GM04503 (cell line): Measurements from ENCODE around the gene SAMD9.
A peak's percentile ranks its signal among the peaks of the same experiment; 100 is the strongest.
"Not testable (repeated sequence)": the region's sequence is repeated elsewhere in the genome, so short reads cannot be mapped to it uniquely, and the experiment has no call there.

Experiments used
- DNase-seq: peaks from one replicate; pipeline ENCODE4 v3.0.0-alpha.2; 2012; ENCODE audit warnings: low read depth

Gene SAMD9

GRCh38 chr7:93120592-93121549 is 3.1 kb upstream of the SAMD9 start:
- no peak for DNase-seq

DNA sequence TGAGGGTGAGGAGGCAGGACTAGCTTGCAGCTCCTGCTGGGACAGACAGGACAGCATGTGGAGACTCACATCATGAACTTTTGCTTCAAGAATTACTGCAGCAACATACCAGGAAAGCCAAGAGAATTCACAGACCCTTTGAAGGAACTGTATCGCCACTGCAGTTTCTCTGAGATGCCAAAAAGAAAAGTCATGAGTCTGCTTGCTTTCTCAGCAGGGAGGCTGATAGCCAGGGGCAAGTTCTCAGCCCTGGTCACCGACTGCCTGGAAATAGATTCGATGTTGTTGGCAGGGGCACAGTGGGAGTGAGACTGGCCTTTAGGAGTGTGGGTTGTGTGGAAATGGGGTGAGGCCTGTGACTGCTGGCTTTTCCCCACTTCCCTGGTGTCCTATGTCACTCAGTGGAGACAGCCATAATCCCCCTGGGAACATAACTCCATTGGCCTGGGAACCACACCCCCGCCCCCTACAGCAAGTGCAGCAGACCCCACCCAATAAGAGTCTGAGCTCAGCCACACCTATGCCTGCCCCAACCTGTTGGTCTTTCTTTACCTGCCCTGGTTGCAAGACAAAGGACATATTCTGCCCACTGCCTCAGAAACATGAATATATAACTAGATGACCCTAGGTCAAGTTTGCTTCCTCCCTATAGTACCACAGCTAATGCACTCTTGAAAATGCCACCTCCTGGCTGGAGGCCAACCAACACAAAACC is 1.6 kb upstream of the SAMD9 start:
- DNase-seq: no peak

DNA sequence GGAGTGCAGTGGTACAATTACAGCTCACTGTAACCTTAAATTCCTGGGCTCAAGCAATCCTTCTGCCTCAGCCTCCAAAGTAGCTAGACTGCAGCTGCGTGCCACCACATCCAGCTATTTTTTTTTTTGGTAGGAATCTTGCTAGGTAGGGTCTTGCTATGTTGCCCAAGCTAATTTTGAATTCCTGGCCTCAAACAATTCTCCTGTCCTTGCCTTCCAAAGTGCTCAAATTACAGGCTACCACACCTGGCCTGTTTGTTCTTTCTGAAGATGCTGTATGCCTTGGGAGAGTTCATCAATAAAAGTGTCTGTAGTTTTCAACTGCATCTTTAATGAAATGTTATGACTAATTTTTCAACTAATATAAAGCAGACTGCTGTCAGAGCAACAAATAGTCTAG is 452 bp downstream of the SAMD9 start:
- DNase-seq: no peak

GRCh38 chr7:93115796-93116195 is 2.0 kb downstream of the SAMD9 start:
- peak; percentile 56 for DNase-seq

GRCh38 chr7:93108003-93108402 is 9.8 kb downstream of the SAMD9 start:
- DNase-seq: no peak

- no peak for DNase-seq
These were observed 20.4 kb downstream of the SAMD9 start for GRCh38 chr7:93097388-93097787.

- DNase-seq: peak; percentile 20
These were observed 24.9 kb downstream of the SAMD9 start for GRCh38 chr7:93092757-93093370.

GRCh38 chr7:93073357-93073756 is 44.4 kb downstream of the SAMD9 start:
- DNase-seq: not testable (repeated sequence)

GRCh38 chr7:93062599-93062998 is 55.2 kb downstream of the SAMD9 start:
- no peak for DNase-seq

GRCh38 chr7:93060865-93061264 is 56.9 kb downstream of the SAMD9 start:
- no peak for DNase-seq

DNA sequence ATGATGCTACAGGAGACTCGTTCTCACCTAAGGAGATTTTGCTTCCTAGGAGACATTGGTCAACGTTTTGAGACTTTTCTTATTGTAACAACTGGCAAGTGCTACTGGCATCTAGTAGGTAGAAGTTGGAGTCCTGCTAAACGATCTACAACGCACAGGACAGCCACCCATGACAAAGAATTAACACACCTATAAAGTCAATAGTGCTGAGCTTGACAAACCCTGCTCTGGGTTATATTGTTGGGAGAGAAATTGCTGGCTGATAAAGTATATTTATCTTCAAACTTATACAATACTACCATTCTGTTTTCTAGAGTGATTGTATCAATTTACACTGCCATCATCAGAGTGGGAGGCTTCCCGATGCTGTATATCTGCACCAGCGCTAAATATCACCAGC is 57.8 kb downstream of the SAMD9 start:
- no peak for DNase-seq

- not testable (repeated sequence) for DNase-seq
These were observed 61.2 kb downstream of the SAMD9 start for GRCh38 chr7:93056621-93057020.

GRCh38 chr7:93055543-93056107 is 62.2 kb downstream of the SAMD9 start:
- no peak for DNase-seq

GRCh38 chr7:93054975-93055374 is 62.8 kb downstream of the SAMD9 start:
- DNase-seq: no peak

GRCh38 chr7:93053949-93054943 is 63.5 kb downstream of the SAMD9 start:
- DNase-seq: no peak

GRCh38 chr7:93053209-93053948 is 64.4 kb downstream of the SAMD9 start:
- no peak for DNase-seq

DNA sequence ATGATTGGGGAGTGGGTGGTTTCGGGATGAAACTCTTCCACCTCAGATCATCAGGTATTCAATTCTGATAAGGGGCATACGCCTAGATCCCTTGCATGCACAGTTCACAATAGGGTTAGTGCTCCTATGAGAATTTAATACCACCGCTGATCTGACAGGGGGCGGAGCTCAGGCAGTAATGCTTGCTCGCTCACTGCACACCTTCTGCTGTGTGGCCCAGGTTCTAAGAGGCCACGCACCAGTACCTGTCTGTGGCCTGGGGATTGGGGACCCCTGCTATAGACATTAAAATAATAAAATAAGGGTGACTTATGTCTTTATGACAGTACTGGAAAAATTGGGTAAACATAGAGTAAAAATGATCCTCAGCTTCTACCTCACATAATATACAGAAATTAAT is 66.1 kb downstream of the SAMD9 start:
- DNase-seq: no peak
